ENCODE measurements around the gene DAAM2. TPM values are rescaled to one million over a fixed set of nuclear protein-coding genes. Genes with fewer than 3 reads are reported as not detected.
A peak's percentile ranks its signal among the peaks of the same experiment; 100 is the strongest.

The DAAM2 gene
- total and polyA plus RNA-seq, 9 of the 15 experiments (the other 6 are each of a cell fraction or from before 2014, with no cell fraction given), result 0.01 to 0.07 TPM; not detected in 7

DNA sequence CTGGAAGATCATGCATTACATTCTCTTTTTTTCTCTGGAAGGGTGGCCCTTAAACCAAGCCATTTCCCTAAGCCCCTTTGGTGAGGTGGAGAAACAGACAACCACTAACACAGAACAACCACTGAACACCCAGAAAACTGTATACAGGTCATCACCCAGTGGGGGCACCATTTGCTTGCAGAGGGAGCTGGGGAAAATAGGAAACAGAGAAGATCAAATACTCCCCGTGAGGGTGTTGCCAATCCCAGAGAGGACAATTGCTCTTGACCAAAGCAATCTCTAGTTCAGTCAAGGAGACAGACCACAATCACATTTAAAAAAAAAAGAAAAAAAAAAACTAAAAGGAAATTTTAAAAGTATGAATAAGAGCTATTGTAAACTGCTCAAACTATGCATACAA, 865 bp upstream of the DAAM2 start:
- H3K9me1 ChIP-seq (ENCODE audit: control insufficient read depth, insufficient read depth, low read length), result no peaks in the 10 kb centered on the region
- peaks cover 4% of the 10 kb centered on the region; the same call in 1 of the 2 replicates for H4K20me1 ChIP-seq (replicated peaks; ENCODE audit: control insufficient read depth, insufficient read depth, low read length)
- TF ChIP-seq THRB (CRISPR knock-in tag; conservative IDR thresholded peaks at IDR 0.05), result no peak
- peak in 1 of 2 experiments; percentile 25; a peak in 2 of 4 replicates for TF ChIP-seq RAD21 (CRISPR knock-in tag; conservative IDR thresholded peaks at IDR 0.05 in 1 of 2, IDR thresholded peaks at IDR 0.05 in 1 of 2)
- TF ChIP-seq CTCF (IDR thresholded peaks at IDR 0.05 in 2 of 3, conservative IDR thresholded peaks at IDR 0.05 in 1 of 3; ENCODE audit: insufficient read depth in 2 of 3, low read depth in 1 of 3, low read length in 3 of 3), result peak in 2 of 3 experiments; percentile 12 to 32; a peak in 2 of 6 replicates
- no peaks in the 10 kb centered on the region for H3K36me3 ChIP-seq (ENCODE audit: control insufficient read depth, insufficient read depth, low read length)
- no peak for FAIRE-seq
- ChIA-PET POLR2A (interaction anchor here (0.6 kb wide), 2 partner anchors 464 to 1363 kb away, joined by 4 read pairs; partner anchors contain the start of gene TREML1), CTCF (ENCODE audit: low intra/inter-chr PET ratio) (no interaction called here)
- intact Hi-C loops (cut with micrococcal nuclease) (no loop called here), in situ Hi-C loops (cut with MboI) (no loop called here)
- whole genome bisulfite sequencing (ENCODE audit: insufficient coverage, low coverage, missing lambda C conversion rate), result 0% methylated on average over 1 of the region's 1 CpG
- H3K27me3 ChIP-seq (ENCODE audit: control insufficient read depth in 2 of 2, insufficient read depth in 2 of 2, low read length in 2 of 2), result peaks cover 34 to 36% of the 10 kb centered on the region in 2 experiments
- H3K4me2 ChIP-seq (ENCODE audit: insufficient read depth, low read length), result no peak overlapping the region
- H3K27ac ChIP-seq (ENCODE audit: extremely low read depth, low read depth, low read length), result no peak overlapping the region
- H2AFZ ChIP-seq (ENCODE audit: low read depth, low read length), result no peak overlapping the region
- no peak overlapping the region for H3K4me3 ChIP-seq
- no peak for ATAC-seq
- peak in 2 of 4 experiments; percentile 13 to 19 for DNase-seq (ENCODE audit: extremely low read depth in 1 of 4, low spot score in 3 of 4)
- no peaks in the 10 kb centered on the region for H3K9me3 ChIP-seq (replicated peaks; ENCODE audit: control insufficient read depth, insufficient read depth, low read depth, low read length)
- no peaks in the 10 kb centered on the region for H3K79me2 ChIP-seq (ENCODE audit: control insufficient read depth, insufficient read depth, low read length)
- H3K4me1 ChIP-seq (replicated peaks in 1 of 2; ENCODE audit: control insufficient read depth in 2 of 2, insufficient read depth in 2 of 2, low read length in 2 of 2), result peaks cover 0 to 6% of the 10 kb centered on the region in 2 experiments; a peak in 1 of 5 replicates
- BruUV-seq (replicated peaks), result no TSS peak
- no peak overlapping the region for H3K9ac ChIP-seq (ENCODE audit: insufficient read depth in 1 of 2, low read depth in 2 of 2, low read length in 2 of 2)
